Nephron progenitor cell (in vitro differentiated cells): ENCODE data around the gene EDA.

Experiments used
- DNase-seq: peaks from one replicate; pipeline ENCODE4 v3.0.0; 2021
- H3K27ac Mint-ChIP-seq: 2 replicates; pipeline ENCODE4 v1.8.0; 2021; ENCODE audit warnings: mild to moderate bottlenecking, moderate library complexity, mixed read lengths
- H3K27me3 Mint-ChIP-seq: 2 replicates; pipeline ENCODE4 v1.8.0; 2021; ENCODE audit warnings: mild to moderate bottlenecking, low read depth, mixed read lengths; ENCODE audit not compliant: poor library complexity
- H3K36me3 Mint-ChIP-seq: 2 replicates; pipeline ENCODE4 v1.8.0; 2021; ENCODE audit warnings: low read depth, mixed read lengths
- H3K4me1 Mint-ChIP-seq: 2 replicates; pipeline ENCODE4 v1.8.0; 2021; ENCODE audit warnings: mixed read lengths
- H3K4me3 Mint-ChIP-seq: 2 replicates; pipeline ENCODE4 v1.8.0; 2021; ENCODE audit warnings: mild to moderate bottlenecking, moderate library complexity, mixed read lengths
- H3K9me3 Mint-ChIP-seq: 2 replicates; pipeline ENCODE4 v1.8.0; 2021; ENCODE audit warnings: mild to moderate bottlenecking, moderate library complexity, mixed read lengths
- TF ChIP-seq, protein P1 (sequence below): fragments of 200-600 bp; sonication (generic); IDR thresholded peaks from 2 replicates; pipeline ENCODE4 v1.5.0; 2021; ENCODE audit warnings: antibody characterized with exemption

EDA gene

DNA sequence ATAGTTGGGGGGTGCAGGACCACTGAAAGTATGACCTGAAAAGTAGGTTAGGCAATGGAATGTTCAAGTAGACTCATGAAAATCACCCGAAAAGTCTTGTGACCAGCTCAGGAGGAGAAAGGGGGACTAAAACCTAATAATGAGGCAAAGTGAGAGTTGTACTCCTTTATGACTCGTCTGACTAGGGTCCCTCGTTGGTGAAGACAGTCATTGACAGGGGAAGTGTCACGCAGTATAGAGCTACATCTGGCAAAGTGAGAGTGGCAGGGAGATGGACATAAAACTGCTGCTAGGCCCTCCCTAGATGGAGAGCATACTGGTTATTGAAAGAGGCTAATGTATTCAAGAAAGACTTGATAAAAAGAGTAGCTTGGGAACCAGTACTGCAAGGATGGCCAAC, 466.8 kb downstream of the EDA start:
- Mint-ChIP-seq H3K36me3 (no peaks in the 10 kb centered on the region), H3K9me3 (peaks cover 36% of the 10 kb centered on the region), H3K27ac (no peak overlapping the region), H3K27me3 (no peaks in the 10 kb centered on the region), H3K4me3 (no peak overlapping the region), H3K4me1 (no peaks in the 10 kb centered on the region)
- TF ChIP-seq, protein P1, sequence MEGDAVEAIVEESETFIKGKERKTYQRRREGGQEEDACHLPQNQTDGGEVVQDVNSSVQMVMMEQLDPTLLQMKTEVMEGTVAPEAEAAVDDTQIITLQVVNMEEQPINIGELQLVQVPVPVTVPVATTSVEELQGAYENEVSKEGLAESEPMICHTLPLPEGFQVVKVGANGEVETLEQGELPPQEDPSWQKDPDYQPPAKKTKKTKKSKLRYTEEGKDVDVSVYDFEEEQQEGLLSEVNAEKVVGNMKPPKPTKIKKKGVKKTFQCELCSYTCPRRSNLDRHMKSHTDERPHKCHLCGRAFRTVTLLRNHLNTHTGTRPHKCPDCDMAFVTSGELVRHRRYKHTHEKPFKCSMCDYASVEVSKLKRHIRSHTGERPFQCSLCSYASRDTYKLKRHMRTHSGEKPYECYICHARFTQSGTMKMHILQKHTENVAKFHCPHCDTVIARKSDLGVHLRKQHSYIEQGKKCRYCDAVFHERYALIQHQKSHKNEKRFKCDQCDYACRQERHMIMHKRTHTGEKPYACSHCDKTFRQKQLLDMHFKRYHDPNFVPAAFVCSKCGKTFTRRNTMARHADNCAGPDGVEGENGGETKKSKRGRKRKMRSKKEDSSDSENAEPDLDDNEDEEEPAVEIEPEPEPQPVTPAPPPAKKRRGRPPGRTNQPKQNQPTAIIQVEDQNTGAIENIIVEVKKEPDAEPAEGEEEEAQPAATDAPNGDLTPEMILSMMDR, result no peak
- DNase-seq, result no peak

DNA sequence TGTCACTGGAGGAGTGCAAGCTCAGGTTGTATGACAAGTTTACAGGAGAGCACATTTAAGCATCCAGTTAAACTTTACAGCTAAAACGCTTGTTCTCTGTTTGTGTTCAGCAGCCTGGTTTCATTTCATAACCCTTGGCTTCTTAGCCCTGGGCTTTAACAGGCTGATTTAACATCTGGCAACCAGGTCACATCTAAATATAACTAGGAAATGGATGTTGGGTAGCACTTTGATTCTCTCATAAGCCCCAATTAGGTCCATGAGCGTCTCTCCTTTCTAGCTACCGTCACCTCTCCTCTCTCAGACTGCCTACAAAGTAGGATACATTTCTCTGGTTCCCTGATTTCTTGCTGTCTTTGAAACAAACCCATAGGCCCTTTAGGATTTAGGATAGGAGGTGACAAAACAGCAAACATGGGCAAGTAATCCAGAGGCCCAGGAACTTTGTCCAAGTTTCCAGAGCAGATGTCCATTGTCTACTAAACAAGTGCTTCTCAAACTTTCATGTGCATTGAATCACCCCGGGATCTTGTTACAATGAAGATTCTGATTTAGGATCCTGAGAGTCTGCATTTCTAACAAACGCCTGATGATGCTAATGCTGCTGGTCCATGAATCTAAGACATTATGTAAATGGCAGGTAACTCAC, 468.8 kb downstream of the EDA start:
- Mint-ChIP-seq H3K27ac (no peak overlapping the region), H3K9me3 (peaks cover 25% of the 10 kb centered on the region), H3K4me3 (no peak overlapping the region), H3K4me1 (no peaks in the 10 kb centered on the region), H3K27me3 (peaks cover 2% of the 10 kb centered on the region), H3K36me3 (no peaks in the 10 kb centered on the region)
- TF ChIP-seq, protein P1, result no peak
- no peak for DNase-seq

- H3K9me3 Mint-ChIP-seq, result peaks cover 31% of the 10 kb centered on the region
- no peak overlapping the region for H3K4me3 Mint-ChIP-seq
- H3K27me3 Mint-ChIP-seq, result peaks cover 2% of the 10 kb centered on the region
- no peak overlapping the region for H3K27ac Mint-ChIP-seq
- H3K4me1 Mint-ChIP-seq, result no peaks in the 10 kb centered on the region
- no peak for DNase-seq
- H3K36me3 Mint-ChIP-seq, result no peaks in the 10 kb centered on the region
- TF ChIP-seq, protein P1, result no peak
Observed at GRCh38 chrX:70087857-70088630, 472.1 kb downstream of the EDA start.

GRCh38 chrX:70088751-70089150, 472.8 kb downstream of the EDA start:
- TF ChIP-seq, protein P1, result no peak
- no peaks in the 10 kb centered on the region for H3K4me1 Mint-ChIP-seq
- DNase-seq, result no peak
- no peak overlapping the region for H3K4me3 Mint-ChIP-seq
- H3K27ac Mint-ChIP-seq, result no peak overlapping the region
- no peaks in the 10 kb centered on the region for H3K36me3 Mint-ChIP-seq
- peaks cover 36% of the 10 kb centered on the region for H3K9me3 Mint-ChIP-seq
- H3K27me3 Mint-ChIP-seq, result peaks cover 2% of the 10 kb centered on the region
